Measurements from ENCODE around the gene ITPKA.

DNA sequence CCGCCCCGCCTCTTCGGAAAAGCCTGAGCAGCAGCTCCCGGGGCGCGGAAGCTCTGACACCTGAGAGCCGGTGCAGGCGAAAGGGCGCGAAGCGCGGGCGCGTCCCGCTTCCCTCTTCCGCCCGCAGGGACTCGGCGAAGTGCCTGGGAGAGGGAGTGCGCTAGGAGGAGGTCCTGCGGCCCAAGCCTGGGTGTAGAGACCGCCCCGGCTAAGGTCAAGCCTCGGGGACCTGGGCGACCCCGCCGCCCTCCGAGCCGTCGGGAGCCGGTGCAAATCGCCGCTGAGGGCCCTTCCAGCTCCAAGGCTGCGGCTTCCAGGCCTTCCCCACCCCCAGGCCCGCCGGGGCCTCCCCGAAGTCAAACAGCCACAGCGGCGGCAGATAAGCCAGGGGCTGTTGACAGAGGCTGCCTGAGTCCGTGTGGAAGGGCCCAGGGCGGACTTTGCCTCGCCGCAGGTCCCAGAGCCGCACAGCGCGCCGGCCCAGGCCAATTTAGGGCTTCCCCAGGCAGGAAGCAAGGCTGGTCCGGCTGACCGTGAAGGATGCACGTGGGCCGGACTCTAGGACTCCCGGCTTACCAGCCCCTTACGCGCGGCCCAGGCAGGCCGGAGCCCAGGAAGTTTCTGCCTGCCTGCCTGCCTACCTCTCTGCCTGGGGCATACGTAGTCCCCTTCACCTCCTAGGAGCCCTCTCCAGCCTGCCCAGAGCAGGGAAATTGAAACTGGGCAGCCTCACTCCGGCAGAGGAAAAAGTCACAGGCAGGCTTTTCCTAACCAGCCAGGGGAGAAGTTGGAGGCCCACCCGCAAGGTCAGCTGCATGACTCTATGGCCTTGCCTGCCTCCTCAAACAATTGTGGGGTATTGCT, 2.3 kb downstream of the ITPKA start:
- TF ChIP-seq, protein P1, sequence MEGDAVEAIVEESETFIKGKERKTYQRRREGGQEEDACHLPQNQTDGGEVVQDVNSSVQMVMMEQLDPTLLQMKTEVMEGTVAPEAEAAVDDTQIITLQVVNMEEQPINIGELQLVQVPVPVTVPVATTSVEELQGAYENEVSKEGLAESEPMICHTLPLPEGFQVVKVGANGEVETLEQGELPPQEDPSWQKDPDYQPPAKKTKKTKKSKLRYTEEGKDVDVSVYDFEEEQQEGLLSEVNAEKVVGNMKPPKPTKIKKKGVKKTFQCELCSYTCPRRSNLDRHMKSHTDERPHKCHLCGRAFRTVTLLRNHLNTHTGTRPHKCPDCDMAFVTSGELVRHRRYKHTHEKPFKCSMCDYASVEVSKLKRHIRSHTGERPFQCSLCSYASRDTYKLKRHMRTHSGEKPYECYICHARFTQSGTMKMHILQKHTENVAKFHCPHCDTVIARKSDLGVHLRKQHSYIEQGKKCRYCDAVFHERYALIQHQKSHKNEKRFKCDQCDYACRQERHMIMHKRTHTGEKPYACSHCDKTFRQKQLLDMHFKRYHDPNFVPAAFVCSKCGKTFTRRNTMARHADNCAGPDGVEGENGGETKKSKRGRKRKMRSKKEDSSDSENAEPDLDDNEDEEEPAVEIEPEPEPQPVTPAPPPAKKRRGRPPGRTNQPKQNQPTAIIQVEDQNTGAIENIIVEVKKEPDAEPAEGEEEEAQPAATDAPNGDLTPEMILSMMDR (conservative IDR thresholded peaks at IDR 0.05; ENCODE audit: low read depth, low read length), result no peak
- TF ChIP-seq EZH2 (IDR thresholded peaks at IDR 0.05; ENCODE audit: borderline replicate concordance, low read depth, low read length, poor library complexity, severe bottlenecking), result no peak
